GM12892 (cell line): Measurements from ENCODE around the gene CCDC200.

ENCODE experiments used
- POLR2A ChIP-seq: IDR thresholded peaks from 2 replicates; pipeline ENCODE4 v1.6.1; 2011; ENCODE audit warnings: low read depth, low read length, control low read depth
- POLR2AphosphoS5 ChIP-seq: IDR thresholded peaks from 2 replicates; pipeline ENCODE4 v1.6.1; 2011; ENCODE audit warnings: low read depth, low read length, control low read depth
- TAF1 ChIP-seq: IDR thresholded peaks from 2 replicates; pipeline ENCODE4 v1.6.1; 2011; ENCODE audit warnings: low read depth, mild to moderate bottlenecking, control low read depth, low read length, borderline replicate concordance

DNA sequence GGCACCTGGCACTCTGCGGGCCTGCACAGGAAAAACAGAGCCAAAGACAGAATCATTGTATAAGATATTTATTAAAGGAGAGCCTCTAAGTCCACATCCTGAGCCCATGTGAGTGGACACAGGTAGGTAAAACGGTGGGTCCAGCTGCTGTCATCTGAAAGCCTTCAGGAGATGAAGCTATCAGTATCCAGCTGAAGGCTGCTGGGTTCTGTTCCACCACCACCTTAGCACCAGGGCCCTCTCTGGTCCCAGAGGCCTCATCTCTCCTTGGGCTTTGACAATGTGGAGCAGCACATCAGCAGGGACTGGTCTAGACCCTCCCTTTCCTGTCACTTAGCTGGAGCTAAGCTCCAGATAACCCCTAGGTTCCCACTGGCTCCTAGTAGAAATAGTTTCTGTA, 9.4 kb downstream of the CCDC200 start:
- no peak for TF ChIP-seq TAF1
- no peak for TF ChIP-seq POLR2A
- TF ChIP-seq POLR2AphosphoS5: no peak
